ENCODE data around the gene INSM1.

INSM1 gene

GRCh38 chr20:20401991-20402390 is 34.1 kb downstream of the INSM1 start:
- no peak for TF ChIP-seq CTCF (IDR thresholded peaks at IDR 0.05; ENCODE audit: low read depth, low read length)
- H3K4me3 ChIP-seq (ENCODE audit: low read depth, low read length) = no peak overlapping the region

DNA sequence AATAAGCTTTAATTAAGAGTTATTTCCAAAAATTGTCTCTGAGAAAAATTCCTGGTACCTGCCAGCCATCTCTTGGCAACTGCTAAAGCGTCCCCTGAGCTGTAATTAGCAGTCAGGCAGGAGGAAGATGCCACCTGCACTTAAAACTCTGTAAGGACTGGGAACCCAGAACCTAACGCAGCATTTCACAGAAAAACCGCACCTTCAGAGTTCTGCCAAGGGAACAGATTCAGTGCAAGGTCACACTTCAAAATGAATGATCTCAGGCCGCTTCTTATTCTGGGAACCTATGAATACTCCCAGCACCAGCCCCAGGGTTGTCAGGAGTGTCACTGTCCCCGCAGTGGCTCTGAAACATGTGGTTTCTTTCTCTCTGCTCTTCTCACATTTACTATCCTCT is 36.7 kb downstream of the INSM1 start:
- no peak for TF ChIP-seq CTCF (IDR thresholded peaks at IDR 0.05; ENCODE audit: low read depth, low read length)
- H3K4me3 ChIP-seq (ENCODE audit: low read depth, low read length) = no peak overlapping the region

GRCh38 chr20:20405623-20406022 is 37.7 kb downstream of the INSM1 start:
- no peak overlapping the region for H3K4me3 ChIP-seq (ENCODE audit: low read depth, low read length)
- TF ChIP-seq CTCF (IDR thresholded peaks at IDR 0.05; ENCODE audit: low read depth, low read length) = no peak

- TF ChIP-seq CTCF (IDR thresholded peaks at IDR 0.05; ENCODE audit: low read depth, low read length) = no peak
- H3K4me3 ChIP-seq (ENCODE audit: low read depth, low read length) = no peak overlapping the region
These were observed 38.4 kb downstream of the INSM1 start for GRCh38 chr20:20406306-20406705.

DNA sequence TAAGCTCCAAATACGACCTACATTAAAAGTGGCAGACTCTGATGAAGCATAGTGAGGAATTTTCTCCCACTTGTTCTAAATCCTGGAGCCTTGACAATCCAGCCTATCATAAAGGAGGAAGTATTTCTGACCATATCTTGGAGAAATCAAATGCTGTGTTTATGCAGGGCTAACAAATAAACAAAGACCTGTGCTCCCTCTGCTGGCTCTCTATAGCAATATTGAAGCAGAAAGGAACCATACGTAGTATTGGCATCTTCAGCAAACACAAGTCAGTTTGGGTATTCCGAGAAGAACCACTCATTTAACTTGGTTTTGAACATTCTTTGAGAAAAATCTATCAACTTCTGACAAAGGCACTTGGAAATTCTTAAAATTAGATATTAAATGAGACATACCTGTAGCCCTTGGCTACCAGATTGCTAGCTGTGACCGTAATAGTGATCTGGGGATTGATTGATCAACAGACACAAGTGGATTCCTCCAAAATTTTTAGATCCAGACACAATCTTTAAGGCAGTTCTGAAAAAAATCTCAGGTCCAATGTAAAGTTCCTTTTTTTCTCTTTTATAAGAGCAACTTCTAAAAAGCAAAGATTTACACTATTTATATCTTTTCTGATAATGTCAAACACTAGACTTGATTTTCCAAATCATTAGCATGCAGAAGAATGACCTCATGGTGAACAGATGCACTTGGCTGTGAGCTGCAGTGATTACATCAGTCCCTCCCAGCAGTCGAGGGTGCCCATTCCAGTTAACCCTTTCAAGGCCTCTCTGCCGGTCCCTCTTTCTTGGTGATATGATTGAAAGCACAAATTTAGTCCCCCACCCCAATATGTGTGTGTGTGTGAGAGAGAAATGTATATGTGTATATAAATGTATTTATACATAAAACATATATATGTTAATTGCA is 40.2 kb downstream of the INSM1 start:
- H3K4me3 ChIP-seq (ENCODE audit: low read depth, low read length) = no peak overlapping the region
- 0 out of 2 replicates have a peak, but pooled peaks have one; percentile 29 for TF ChIP-seq CTCF (IDR thresholded peaks at IDR 0.05; ENCODE audit: low read depth, low read length)

GRCh38 chr20:20409331-20409730 is 41.4 kb downstream of the INSM1 start:
- TF ChIP-seq CTCF (IDR thresholded peaks at IDR 0.05; ENCODE audit: low read depth, low read length) = no peak
- no peak overlapping the region for H3K4me3 ChIP-seq (ENCODE audit: low read depth, low read length)

DNA sequence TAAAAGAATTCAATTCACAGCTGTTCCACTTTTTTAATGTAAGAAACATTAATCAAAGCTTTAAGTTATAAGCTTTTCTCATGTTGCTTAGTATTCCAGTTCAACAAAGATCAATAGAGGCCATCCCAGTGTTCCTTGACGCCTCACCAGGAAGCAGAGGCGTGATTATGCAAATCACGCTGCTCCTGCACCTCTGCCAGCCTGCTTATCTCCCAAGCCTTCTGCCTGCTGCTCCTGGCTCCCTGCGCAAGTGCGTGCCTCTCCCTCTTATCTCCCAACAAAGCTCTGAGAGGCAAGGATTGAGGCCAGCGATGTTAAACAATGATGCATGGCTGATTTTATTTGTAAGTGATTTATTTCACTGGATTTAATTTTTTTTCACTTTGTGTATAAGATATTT is 42.8 kb downstream of the INSM1 start:
- H3K4me3 ChIP-seq (ENCODE audit: low read depth, low read length) = no peak overlapping the region
- no peak for TF ChIP-seq CTCF (IDR thresholded peaks at IDR 0.05; ENCODE audit: low read depth, low read length)

Data from WI38 (cell line).